Activated CD4-positive, CD25-positive, alpha-beta regulatory T cell treated with anti-CD3 and anti-CD28 coated beads, Interleukin-2, amount 50 U/mL, for 24 hours (primary cell): ENCODE measurements around the gene RELN.

Experiments
- ATAC-seq, 2 donors: fragments of 150-1000 bp; cut with Tn5 transposase; one replicate each; pipeline ENCODE4 v1.10.0; 2021; ENCODE audit warnings: mild to moderate bottlenecking in 1 of 2, moderate library complexity in 1 of 2

RELN gene

DNA sequence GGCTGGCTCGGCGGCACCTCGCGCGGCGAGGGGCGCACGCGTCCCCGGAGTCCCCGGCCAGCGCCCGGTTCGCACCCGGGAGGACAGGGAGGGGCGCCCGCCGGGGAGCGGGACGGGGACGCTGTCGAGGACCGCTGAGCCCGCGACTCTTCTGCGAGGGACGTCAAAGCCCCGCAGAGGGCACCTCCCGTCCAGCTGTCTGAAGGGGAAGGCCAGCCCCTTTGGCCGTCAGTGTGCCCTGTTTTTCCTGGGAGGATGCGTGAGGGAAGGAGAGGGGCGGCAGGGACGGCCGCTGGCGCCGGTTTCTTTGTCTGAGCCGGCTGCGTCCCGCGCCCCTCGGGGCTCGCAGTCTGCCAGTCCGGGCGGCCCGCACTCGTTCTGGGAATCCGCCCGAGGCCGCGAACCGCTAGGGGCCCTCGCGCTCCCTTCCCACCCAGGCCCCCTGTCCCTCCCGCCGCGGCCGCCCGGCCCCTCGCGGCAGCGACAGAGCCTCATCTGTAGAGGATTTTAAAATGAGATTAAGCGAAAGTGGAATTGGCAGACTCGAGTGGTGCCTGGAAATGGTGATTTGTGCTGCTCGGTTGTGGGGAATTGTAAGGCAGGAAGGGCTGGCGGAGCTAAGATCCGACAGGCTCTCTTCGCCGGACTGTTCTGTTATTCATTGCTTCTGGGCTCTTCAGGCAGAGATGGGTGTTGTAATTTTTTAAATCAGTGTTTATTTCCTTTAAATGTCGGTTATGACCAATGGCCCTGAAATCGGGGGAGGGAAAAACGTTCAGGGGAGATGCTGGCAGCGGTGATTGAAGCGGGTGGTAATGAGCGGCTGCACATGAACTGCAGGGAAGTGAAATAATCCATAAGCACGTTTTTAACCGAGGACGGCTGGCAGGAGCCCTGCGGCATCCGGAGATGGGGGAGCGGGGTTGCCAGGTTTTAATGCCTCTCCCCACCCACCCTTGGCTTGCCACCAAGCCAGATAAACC lies 618 bp upstream of the RELN start:
- ATAC-seq = no peak

DNA sequence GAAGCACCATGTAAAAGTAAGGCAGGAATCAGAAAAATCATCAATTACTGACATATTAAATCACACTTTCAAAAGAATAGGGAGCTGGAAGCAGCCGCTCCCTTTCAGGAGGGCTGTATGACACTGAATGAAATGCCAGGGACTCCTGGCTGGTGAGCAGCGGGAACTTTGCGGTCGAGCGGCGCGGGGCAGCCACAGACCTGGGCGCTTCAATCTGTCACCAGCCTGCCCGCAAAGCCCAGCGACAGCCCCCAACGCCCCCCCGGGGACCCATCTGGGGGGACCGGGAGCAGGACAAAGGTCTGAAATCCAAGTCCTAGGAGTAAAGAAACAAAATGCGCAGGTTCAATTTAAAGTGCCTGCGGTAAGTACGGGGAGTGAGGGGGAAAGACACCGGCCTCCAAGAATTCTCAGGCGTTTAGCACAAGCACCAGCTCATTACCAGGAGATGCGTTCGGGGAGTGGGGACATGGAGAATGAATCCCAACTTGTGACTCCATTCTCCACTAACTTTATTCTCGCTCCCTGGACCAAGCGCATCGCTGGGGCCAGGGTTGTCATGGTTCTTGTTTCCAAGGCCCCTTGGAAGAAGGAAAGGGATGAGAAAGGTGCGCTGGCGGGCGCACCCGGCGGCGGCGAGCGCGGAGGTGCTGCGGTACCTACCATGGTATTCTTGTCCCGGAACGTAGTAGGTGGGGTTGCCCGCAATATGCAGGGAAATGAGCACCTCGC lies 824 bp downstream of the RELN start:
- no peak for ATAC-seq

DNA sequence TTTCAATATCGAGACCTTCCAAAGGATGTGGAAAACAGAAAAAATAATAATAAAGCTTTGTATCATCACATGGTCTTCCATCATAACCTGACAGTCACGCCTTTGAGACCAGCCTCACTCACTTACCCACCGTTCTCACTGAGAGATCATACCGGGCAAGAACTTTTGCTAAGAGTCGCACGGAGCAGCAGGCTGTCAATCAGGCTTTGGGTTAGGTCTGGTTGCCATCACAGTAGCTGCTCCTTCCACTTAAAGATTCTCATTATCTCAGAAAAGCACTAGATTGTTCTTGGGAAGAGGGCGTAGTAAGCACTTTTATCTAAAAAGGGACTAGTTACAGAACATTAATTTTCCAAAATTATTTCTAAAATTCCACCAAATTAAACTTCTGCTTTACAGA lies 2.0 kb downstream of the RELN start:
- ATAC-seq = no peak

DNA sequence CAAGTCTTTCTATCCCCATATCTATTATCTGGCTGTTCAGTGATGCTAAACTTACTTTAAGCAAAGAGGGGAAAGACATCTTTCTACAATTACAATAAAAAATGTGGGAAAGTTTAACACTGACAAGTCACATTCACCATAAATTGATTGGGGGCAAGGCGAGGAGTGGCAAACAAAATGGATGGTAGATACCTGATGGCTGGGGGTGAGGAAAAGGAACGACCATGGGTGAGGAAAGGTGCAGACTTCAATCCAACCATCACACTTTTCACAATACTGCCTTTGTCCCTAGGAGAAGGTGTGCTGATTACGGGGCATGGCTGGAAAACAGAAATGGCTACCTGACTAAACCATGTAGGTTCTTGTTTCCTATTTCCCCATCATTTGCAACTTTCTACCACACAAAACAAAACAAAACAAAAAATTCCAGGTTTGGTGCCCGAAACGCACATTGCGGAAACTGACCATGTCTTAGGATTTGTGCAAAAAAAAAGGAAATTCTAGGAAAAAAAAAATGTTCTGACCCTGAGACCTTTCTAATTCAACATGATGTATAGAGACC lies 3.8 kb downstream of the RELN start:
- ATAC-seq = no peak

DNA sequence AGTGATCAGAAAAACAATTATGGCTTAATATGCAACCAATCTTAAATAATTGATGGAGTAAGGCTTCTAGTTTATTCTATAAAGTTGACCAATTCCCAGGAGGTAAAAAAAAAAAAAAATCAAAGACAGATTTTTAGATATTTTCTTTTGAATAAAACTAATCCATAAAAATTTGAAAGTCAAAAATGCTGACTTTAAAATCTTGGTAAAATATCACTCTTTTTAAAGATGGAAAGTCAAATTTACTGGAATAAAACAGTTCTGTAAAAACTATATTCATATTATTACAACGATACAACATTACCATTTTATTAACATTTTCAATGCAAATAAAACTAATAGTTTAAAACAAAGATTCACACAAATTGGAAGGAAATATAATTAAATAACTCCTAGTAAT lies 5.4 kb downstream of the RELN start:
- no peak for ATAC-seq

DNA sequence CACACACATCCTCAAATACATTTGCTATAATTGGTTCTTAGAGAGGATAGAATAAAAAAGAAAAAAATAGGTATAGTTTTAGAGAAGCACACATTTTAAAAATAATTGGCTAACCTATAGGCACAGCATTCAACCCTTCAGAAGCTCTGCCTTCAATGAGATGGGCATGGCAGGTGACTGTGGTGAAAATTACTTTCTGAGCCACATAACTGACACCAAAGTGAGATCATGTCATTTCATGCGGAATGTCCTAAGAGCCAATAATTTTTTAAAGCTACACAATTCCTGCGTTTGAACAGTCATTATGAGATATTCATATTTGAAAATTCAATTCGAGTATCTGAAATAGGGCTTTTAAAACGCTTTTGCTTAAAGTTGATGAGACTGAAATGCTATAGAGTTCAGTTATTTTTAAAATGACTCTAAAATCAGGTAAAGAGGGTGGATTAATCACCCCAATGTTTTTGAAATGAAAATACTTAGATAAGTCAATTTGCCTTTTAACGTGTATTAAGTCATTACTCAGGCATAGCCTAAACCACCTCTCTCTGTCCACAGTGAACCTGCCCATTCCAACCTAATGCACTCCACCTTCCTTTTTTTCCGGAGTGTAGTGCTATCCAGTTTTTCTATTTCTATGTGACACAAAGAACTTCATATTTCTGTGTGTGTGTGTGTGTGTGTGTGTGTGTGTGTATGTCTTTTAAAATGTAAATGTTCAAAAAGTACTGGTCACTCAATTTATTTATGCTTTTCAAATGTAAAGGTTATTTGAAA lies 6.1 kb downstream of the RELN start:
- no peak for ATAC-seq

DNA sequence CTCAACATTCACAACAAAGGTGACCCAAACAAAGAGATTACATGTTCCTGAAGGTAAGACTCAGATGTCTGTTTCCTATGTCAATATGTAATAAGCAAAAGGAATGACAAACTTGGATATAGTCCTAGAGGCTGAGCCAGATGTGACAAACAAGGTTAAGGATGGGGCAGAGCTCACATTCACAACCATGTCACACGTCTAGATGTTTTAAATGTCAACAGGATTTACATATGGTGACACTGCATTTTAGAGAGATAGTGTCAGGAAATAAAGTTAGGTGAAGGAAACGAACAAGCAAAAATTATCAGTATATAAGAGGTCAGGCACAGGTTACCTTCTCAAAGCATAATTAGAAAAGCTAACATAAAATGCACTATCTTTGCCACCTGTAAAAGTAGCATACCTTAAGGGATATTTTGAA lies 8.4 kb downstream of the RELN start:
- no peak for ATAC-seq

DNA sequence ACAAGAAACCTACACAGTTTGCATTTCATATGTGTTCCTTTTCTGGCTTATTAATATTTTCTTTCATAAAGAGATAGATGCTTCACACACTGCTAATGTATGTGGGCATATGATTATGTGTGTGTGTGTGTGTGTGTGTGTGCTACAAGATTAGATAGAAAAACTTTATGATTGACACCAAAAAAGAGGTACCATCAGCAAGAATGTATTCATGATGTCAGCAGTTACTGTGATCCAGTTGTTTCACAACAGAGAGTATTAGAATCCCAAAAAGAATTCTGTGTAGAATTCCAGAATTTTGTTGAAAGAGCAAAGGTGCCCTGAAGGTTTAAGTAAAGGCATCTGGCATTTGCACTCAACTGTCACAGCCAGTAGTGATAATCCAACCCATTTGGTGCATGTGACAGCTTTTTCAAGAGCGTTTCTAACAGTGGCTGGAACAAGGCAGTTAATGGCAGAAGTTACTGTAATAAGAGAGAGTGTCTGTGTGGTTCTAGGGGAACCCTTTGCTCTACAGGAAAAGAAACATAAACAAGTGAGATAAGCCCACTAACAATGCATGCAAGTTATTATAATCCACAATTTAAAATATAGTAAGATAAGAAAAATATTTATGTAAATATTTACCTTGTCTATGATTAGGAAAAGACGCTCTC lies 16.6 kb downstream of the RELN start:
- ATAC-seq = no peak

DNA sequence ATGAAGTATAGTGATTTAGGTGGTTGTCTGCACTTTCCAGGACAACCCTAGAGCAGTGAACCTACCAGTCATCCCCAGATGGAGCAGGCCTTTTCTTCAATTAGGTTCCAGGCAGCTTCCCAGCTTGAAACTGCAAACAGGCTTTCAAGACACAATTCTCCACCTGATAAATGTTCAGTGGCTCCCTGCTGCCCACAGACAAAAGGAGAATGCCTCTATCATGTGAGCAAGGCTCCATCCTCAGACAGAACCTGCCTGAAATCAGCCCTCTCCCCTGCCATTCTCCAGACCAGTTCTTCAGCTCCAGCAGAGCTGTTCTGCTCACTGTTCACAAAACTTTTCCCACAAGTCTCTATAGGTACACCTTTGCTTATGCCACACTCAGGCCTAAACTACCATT lies 22.1 kb downstream of the RELN start:
- ATAC-seq = no peak

DNA sequence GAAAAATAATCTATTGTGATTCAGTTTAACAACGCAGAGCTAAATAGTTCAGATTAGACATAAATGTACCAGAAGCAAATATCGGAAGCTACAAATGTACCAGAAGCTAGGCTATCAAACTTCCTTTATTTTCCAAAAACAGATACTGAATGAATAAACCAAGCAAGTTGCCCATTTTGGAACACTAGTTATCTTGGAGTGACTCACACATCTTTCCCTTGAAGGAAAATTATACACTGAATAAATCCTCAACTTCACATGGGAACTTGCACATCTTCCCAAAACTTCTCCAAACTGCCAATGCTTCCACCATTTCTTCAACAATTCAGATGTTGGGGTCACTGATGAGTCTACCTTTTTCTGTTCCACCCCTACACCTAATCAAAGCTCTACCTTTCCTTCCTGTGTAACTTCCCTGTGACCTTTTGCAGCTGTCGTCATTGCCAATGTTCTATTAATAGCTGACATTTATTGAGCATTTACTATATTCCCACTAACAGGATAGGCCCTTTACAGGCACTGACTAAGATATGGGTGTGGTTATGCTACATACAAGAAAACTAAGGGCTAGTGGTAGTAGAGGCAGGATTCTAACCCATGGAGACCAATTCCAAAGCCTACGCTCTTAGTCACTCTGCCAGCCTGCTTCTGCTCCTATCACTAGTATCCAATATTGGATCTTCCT lies 22.7 kb downstream of the RELN start:
- ATAC-seq = no peak

DNA sequence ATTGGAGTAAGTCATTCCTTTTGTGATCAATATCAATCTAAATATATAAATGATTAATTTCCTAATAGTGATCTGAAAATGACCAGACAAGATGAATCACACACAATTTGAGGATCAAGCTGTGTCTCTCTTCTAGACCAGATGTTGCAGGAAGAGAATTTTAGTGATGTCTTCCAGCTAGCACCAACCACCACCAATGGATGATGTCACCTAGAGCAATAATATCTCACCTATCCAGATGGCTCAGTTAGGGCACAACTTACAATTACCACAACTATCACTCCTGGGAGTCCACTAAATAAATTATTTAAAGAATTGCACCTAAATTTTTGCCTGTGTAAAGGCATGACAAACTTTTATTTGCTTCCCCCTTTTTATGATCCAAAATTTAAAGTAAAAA lies 25.2 kb downstream of the RELN start:
- ATAC-seq = no peak

DNA sequence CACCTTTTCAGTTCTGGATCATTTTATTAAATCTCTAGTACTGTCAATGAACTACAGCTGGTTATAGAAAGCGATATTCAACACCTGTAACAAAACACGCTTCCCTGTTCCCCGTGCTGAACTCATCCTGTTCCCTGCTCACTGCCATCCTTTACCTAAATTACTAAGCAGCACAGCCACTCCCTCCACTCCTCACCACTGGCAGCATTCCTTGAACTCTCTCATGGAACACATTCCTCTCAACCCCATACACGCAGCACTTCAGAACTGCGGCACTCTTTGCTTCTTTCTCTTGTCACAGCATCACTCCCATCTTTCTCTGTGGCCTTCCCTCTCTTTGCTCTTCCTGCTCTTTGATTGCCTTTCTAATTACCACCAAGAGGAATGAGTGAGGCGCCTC lies 27.4 kb downstream of the RELN start:
- ATAC-seq = no peak

DNA sequence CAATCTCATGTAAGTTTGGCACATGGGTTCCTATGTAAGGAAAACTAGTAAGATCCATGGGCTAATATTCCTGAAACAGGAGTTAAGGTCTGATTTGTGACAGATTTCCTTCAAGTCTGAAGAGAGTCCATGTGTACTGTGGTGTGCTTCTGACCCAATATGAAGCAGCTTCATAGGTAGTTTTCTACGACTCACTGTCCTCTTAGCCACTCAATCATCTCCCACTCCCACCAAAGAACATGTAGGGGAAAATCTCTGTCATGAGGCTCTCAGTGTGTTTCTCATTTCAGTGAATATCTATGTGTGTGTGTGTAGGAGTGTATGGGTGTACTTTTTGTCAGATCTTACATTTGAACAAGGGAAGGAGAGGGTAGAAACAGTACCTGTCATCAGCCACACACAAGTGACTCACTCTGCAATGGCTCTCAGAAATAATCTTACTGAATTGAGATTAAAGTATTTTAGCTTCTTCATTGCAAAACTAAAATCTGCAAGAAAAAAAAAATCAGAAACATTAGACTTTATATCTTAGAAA lies 31.1 kb downstream of the RELN start:
- ATAC-seq = peak; percentile 21 to 36

DNA sequence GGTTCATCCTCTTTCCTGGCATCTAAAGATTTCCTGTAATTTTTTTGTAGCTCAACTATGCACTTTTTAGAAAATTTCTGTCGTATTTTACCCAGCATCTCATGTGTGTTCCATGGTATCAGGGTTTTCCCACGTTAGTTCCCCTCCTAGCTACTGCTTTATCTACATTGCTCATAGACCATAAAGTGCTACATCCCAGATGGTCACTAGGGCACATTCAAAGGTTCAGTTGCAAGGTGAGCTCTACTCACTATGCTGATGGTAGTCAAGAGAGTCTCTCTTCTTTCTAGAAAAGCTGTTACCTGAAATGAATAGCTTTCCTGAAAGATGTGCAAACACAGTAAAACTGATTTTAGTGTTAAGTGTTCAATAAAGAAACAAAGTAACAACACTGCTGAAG lies 33.5 kb downstream of the RELN start:
- ATAC-seq = no peak

DNA sequence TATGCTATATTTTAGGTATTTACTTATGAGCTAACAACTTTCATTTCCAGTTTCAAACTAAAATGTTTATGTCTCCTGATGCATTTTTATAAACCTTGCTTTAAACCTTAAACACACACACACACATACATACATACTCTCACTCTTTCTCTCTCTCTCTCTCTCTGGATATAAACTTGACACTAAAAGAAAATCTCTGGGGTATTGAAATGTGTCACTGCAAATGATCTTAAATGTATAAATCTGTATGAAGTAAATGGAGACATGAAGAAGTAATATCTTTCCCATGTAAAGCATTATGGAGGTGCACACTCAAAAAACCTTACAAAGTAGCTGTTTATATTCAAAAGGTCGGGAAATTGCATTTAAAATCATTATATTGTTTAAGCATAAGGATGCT lies 37.0 kb downstream of the RELN start:
- ATAC-seq = no peak

DNA sequence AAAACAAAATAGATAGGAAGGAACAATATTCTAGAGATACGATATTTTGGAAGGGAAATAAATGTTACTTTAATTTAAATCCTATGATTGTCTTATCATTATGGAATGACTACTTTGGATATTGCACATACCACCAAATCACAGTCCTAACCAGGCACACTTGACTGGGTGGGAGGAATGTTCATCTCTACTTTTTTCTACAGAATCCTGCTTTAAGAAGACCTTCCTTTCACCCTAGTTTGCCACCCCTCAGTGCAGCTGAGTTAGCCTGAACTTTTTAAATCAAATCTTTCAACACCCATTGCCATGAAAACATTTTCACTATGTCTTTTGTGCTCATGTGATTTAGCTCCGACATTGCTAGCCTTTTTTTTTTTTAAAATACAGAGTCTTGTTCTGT lies 38.1 kb downstream of the RELN start:
- no peak for ATAC-seq

DNA sequence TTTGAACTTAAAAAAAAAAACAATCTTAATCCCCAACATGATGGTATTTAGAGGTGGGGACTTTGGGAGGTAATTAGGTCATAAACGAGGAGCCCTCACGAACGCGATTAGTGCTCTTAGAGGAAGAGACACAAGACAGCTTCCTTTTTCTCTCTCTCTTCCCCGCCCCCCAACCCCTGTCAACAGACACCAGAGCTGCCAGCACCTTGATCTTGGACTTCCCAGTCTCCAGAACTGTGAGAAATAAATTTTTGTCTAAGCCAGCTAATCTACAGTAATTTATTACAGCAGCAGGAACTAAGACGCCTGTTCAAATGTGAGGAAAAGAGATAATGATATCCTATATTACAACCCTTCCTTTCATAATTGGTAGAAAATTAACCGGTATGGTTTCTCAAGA lies 40.1 kb downstream of the RELN start:
- no peak for ATAC-seq

DNA sequence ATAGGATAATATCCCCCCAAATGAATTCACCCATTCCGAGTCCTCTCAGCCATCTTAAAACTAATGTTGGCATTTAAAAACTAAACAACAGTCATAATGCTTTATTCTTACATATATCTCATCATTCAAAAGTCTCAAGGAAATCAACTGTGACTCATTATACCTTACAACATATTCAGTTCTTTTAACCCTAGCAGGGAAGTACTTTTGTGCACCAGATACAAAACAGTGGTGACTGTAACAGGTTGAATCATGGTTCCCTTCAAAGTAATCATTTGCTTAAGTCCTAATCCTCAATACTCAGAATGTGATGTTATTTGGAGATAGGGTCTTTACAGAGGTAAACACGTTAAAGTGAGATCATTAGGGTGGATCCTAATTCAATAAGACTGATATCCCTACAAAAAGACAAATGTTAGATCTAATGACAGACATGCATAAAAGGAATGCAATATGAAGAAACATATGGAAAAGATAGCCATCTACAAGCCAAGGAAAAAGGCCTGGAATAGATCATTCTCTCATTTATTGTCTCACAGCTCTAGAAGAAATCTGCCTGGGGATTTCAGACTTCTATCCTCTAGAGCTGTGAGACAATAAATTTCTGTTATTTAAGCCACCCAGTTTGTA lies 42.3 kb downstream of the RELN start:
- ATAC-seq = no peak

DNA sequence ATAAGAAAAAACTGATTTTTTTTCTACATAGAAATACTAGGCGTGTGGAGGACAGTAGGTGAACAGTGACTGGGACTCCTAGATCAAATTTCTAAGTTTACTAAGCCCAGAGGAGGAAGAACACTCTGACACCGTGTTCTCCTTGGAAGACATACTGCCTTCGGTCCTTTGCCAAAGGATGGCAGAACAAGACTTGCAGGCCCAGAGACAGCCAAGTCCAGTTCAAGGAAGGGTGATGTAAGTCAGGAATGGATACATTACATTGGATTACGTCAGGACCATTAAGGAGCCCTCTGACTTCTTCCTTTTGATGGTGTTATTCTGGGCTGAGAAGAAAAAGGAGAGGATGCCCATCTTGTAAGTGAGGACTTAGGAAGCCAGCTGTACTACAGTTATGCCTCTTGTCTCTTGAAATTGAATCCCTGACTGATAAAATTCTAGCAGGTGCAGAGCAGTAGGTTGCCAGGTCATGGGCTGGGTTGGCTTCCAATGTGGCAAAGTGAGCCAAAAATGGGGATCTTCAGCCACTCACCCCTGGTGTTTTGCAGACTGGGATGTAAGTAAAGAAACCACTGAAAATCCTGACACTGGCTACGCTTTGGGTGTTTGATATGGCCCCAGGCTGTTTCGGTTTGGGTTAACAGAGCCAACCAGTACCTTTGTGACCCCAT lies 45.1 kb downstream of the RELN start:
- no peak for ATAC-seq

DNA sequence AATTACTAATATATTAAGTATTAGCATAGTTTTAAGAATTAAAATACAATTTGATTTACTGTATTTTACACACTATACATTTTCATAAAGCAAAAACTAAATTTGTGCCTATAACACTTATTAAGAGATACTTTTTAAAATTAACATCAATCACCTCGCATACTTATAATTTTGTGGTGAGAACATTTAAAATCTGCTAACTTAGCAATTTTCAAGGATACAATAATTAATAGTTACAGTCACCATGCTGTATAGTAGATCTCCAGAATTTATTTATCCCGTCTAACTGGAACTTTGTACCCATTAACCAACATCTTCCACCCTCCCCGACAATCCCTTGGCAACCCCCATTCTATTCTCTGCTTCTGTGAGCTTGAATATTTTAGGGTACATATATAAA lies 47.5 kb downstream of the RELN start:
- ATAC-seq = no peak
